GM19328 (cell line): ENCODE results near the gene ENOX1.

ENCODE experiments used
- ATAC-seq: cut with Tn5 transposase; IDR thresholded peaks from one replicate; pipeline ENCODE4 v1.9.1; 2021; ENCODE audit warnings: mild to moderate bottlenecking, moderate library complexity; ENCODE audit not compliant: unreplicated experiment

ENOX1 gene

DNA sequence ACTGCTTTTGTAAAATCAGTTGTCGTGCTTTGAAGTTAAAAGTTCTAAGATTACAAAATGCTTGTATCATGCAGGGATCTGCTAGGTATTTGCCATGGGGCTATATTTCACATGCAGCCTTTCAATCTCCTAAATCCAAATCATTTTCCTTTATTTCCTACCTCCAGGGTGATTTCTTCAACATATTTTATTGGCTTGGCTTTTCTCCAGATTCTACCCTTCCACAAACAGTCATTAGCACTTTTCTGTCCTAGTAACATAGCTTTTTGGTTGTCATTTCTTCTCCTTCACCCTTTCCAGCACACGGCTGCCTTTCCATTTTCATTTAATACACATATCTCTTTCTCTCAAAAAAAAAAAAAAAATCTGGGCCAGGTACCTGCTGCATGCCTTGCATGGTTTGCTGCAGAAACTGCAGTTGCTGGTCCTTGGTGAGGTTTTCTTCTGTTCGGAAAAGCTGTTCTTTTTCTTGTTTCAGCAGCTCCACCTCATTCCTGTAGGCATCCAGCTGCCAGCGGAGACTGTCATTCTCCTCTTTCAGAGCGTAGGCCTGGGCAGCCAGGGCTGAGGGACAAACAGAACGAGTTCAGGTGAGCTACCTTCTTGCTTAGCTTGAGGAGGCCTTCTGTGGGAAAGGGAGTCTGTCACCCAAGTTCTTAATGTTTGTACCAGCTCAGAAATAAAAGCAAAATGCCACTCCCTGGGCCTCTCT lies 488.6 kb downstream of the ENOX1 start:
- ATAC-seq = no peak

DNA sequence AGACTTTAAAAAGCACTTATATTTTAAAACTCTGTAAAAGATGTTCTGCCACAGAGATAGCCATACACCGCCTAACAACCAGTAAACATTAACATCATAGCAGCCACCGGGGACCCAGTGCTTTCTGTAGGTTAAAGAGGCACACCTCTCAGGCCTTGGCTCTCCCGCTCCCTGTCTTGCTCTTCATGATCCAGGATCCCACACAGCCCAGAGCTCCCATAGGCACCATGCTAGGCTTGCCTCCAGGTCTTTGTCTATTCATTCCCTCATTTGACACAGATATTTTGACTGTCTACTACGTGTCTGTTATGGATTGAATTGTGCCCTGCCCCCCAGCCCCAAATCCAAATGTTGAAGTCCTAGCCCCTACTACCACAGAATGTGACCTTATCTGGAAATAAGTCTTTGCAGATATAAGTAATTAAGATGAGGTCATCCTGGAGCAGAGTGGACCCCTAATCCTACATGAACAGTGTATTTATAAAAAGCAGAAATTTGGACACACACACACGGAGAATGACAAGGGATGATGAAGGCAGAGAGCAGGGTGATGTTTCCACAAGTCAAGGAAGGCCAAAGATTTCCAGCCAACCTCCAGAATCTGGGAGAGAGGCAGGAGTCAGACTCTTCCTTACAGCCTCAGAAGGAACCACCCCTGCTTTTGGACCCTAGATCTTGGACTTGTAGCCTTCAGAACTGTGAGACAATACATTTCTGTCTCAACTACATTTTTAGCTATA lies 490.8 kb downstream of the ENOX1 start:
- ATAC-seq = no peak

GRCh38 chr13:43295321-43295720 lies 491.5 kb downstream of the ENOX1 start:
- ATAC-seq = no peak

DNA sequence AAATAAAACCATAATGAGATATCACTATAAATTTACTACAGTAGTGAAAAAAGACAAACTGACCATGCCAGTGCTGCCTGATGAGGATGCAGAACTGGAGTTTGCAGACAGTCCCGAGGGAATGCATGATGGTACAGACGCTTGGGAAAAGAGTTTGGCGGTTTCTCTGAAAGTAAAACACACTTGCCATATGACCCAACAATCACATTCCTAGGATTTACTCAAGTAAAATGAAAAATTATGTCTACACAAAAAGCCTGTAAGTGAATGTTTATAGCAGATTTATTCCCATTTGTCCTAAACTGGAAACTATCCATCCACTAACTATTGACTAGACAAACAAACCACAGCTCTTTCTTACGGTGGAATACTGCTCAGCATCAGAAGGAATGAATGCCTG lies 492.4 kb downstream of the ENOX1 start:
- ATAC-seq = no peak

DNA sequence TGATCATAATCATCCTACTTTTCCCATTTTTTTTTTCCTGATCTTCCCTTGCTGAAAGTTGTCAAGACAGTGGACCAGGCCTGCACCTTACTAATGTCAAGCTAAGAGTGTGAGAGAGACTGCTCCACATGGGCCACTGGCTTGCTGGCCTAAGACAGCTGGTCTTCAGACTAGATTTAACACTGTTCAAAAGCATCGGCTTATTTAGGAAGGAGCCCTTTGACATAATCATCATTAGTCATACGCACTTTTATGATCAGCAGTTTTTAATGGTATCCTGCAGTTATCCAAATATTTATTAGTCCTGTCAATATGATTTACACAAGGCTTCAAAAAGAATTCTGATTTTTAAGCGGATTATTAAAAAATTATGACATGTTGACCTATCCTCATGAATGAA lies 492.8 kb downstream of the ENOX1 start:
- ATAC-seq = no peak

- no peak for ATAC-seq
These were observed 493.2 kb downstream of the ENOX1 start for GRCh38 chr13:43293561-43293960.

DNA sequence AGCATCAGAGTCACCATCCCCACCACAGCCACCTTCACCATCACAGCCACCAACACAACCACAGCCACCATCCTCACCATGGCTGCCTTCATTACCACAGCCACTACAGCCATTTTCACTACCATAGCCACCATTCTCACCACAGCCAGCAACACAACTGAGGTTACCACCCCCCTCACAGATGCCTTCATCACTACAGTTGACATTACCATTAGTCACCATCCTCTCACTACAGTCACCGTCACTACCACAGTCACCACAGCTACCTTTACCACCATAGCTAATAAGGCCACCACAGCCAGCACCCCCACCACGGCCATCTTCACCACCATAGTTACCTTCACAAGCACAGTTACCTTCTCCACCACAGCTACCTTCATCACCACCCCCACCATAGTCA lies 493.8 kb downstream of the ENOX1 start:
- ATAC-seq = no peak

- ATAC-seq = no peak
These were observed 495.3 kb downstream of the ENOX1 start for GRCh38 chr13:43291287-43292060.

- ATAC-seq = no peak
These were observed 497.1 kb downstream of the ENOX1 start for GRCh38 chr13:43289470-43290255.

GRCh38 chr13:43286751-43287150 lies 500.0 kb downstream of the ENOX1 start:
- ATAC-seq = no peak

- no peak for ATAC-seq
These were observed 500.7 kb downstream of the ENOX1 start for GRCh38 chr13:43285933-43286597.

DNA sequence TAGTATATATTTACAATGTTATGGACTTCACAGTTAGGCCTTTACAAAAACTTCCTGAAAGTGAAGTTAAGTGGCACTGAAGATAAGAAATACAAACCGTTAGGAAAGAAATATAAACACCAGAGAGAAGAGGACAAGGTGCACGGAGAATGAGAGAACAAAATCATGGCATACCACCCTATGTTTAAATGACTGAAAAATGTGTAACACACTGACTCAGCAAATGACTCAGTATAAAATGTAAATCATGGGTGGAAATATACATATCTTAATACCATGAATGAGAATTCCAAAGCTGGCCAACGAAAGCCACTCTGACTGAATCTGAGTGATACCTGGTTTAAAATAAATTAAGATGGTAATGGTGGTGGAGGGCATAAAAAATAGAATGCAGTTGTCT lies 502.6 kb downstream of the ENOX1 start:
- ATAC-seq = no peak

- ATAC-seq = no peak
These were observed 507.1 kb downstream of the ENOX1 start for GRCh38 chr13:43279696-43280095.

DNA sequence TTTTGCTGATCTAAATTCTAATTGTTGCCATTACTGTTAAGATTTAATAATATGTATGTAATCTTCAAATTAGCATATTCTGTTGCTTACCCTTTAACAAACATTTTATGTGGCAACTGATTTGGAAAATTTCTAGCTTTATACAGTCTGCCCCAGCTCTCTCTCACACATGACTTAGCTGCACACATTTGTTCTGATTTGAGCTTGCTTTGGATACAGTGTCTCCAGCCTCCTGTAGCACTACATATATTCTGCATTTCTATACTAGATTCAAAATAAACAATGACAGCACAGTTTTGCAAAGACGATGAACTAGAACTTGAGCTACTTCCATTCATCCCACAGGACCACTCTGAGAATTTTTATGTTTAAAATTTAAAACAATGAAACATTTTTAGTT lies 508.6 kb downstream of the ENOX1 start:
- no peak for ATAC-seq

DNA sequence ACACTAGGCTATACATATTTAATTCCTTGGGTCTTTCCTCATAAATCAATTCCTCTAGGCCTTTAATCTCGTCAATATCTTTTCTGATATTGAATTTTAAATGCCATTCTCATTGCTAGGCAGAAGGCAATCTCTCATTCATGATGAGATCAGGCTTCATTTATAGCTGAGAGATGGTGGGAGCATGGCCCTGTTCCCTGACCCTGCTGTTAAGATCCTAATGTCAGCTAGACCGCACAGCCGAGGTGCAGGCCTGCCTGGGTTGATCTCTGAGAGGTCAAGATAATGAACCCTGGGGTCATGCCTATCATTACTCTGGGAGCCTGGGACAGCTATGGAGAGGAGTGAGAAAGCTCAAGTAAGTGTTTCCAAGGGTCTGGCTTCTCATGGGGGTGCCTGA lies 509.6 kb downstream of the ENOX1 start:
- no peak for ATAC-seq

GRCh38 chr13:43274881-43275280 lies 511.9 kb downstream of the ENOX1 start:
- ATAC-seq = no peak

DNA sequence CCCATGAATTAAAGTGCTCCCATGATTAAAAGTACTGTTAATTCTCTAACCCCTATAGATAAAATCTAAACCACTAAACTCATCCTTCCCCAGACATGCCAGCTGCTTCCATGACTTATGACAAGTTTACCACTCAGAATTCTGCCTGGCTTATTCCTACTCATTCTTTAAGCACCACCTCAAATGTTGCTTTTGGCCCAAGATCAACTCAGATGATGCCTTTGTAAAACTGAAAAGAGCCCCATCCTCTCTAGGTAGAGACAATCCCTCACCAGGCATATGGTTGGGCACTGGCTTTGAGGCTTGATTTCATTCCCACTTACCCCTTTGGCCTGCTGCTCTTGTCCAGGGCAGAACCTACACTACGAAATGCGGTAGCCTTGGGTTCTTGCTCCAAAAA lies 513.4 kb downstream of the ENOX1 start:
- no peak for ATAC-seq

- no peak for ATAC-seq
These were observed 513.9 kb downstream of the ENOX1 start for GRCh38 chr13:43272851-43273250.

DNA sequence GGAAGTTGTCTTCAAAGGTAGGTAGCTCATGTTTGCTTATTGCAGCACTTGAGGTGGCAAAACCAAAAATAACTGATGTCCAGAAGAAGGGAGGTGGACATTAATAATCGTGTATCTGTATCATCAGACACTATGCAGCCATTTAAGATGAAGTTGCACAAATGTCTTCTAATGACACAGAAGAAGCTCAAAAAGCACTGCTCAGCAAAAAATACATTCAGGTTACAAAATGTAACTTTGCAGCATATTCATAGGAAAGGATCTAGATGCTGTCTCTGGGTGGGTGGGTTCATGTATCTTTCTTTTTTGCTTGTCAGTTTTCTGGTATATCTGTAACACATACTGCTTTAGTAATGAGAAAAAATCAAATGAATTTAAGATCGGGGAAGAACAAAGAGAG lies 515.6 kb downstream of the ENOX1 start:
- ATAC-seq = no peak

DNA sequence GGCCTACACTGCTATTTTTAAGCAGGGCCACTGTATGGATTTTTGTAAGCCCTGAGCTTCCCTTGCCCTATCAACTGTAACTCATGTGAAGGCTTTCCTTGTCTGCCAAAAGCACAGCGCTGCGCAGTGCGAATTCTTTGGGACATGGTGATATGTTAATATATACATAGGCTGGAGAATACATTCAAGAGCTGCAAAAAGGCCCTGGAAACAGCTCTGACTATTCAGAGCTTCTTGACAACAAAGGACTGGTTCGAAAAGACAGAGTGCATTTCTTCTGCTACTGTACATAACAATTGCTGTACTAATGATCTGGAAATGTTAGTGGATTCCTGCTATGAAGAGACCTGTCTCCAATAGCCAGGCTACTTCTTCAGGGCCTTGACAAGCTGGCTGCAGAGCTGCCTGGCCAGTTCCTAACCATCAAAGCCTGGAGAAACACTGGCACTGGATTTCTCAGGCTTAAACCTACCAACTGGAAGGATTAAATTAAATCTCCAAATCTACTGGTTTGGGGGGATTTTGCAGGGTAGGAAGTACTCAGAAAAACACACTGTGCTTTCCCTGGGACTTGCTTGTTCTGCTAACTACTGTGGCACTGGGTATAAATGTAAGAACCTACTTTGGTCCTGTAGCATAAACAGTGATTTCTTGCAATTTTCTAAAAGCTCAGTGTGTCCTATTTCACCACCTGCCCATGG lies 516.5 kb downstream of the ENOX1 start:
- no peak for ATAC-seq
